ENCODE measurements around the gene CEACAM3. TPM values are rescaled to one million over a fixed set of nuclear protein-coding genes. Genes with fewer than 3 reads are reported as not detected.

CEACAM3 gene
- total RNA-seq, 1 donor from 2014 or later: 3.3 TPM

Other genes with a start within 250 kb of the CEACAM3 start
- gene CEACAM21, start 220.4 kb upstream of the CEACAM3 start, total RNA-seq: 2.5 TPM
- 1.9 TPM for gene CEACAM4, start 169.5 kb upstream of the CEACAM3 start, total RNA-seq
- gene CEACAM7, start 108.3 kb upstream of the CEACAM3 start, total RNA-seq: not detected
- 0.22 TPM for gene CEACAM5, start 88.0 kb upstream of the CEACAM3 start, total RNA-seq
- gene CEACAM6, start 41.1 kb upstream of the CEACAM3 start, total RNA-seq: 1.1 TPM
- not detected for gene LYPD4, start 48.1 kb downstream of the CEACAM3 start, total RNA-seq
- not detected for gene DMRTC2, start 48.5 kb downstream of the CEACAM3 start, total RNA-seq
- 788 TPM for gene RPS19, start 63.7 kb downstream of the CEACAM3 start, total RNA-seq
- 2.1 TPM for gene CD79A, start 80.7 kb downstream of the CEACAM3 start, total RNA-seq
- gene ARHGEF1, start 86.6 kb downstream of the CEACAM3 start, total RNA-seq: 137 TPM
- 0.27 TPM for gene ERFL, start 131.9 kb downstream of the CEACAM3 start, total RNA-seq
- 133 TPM for gene RABAC1, start 162.7 kb downstream of the CEACAM3 start, total RNA-seq
- 0.18 TPM for gene ATP1A3, start 197.6 kb downstream of the CEACAM3 start, total RNA-seq